NCI-H2107 treated with DMSO at 0.1 percent for 48 hours (cell line): ENCODE measurements around the gene FOXC1.

Experiments
- DNase-seq: peaks from one replicate; lab custom pipeline; 2025; ENCODE audit not compliant: unreplicated experiment; lab: John Stamatoyannopoulos, UW

FOXC1 gene

GRCh38 chr6:1609648-1610496 lies at the start of gene FOXC1:
FOXC1 (plus strand) TSS chr6:1609915; CDS start chr6:1610446, 531 bp downstream.
- no peak for DNase-seq

GRCh38 chr6:1560281-1561058 lies 49.2 kb upstream of the FOXC1 start:
- DNase-seq = no peak

GRCh38 chr6:1561355-1561754 lies 48.4 kb upstream of the FOXC1 start:
- no peak for DNase-seq

- no peak for DNase-seq
Observed at GRCh38 chr6:1562171-1562955, 47.4 kb upstream of the FOXC1 start.

GRCh38 chr6:1569377-1569776 lies 40.3 kb upstream of the FOXC1 start:
- DNase-seq = no peak

GRCh38 chr6:1570848-1571247 lies 38.9 kb upstream of the FOXC1 start:
- no peak for DNase-seq

GRCh38 chr6:1572892-1573291 lies 36.8 kb upstream of the FOXC1 start:
- DNase-seq = no peak

GRCh38 chr6:1574083-1574761 lies 35.5 kb upstream of the FOXC1 start:
- no peak for DNase-seq

GRCh38 chr6:1574890-1575209 lies 34.9 kb upstream of the FOXC1 start:
- no peak for DNase-seq

GRCh38 chr6:1575210-1576041 lies 34.3 kb upstream of the FOXC1 start:
- peak; percentile 10 for DNase-seq

GRCh38 chr6:1576166-1576565 lies 33.5 kb upstream of the FOXC1 start:
- no peak for DNase-seq

GRCh38 chr6:1576711-1577110 lies 33.0 kb upstream of the FOXC1 start:
- no peak for DNase-seq

GRCh38 chr6:1577146-1577680 lies 32.5 kb upstream of the FOXC1 start:
- no peak for DNase-seq

GRCh38 chr6:1577896-1578745 lies 31.6 kb upstream of the FOXC1 start:
- DNase-seq = no peak

GRCh38 chr6:1579096-1579495 lies 30.6 kb upstream of the FOXC1 start:
- no peak for DNase-seq

GRCh38 chr6:1580109-1580508 lies 29.6 kb upstream of the FOXC1 start:
- no peak for DNase-seq

- no peak for DNase-seq
Observed at GRCh38 chr6:1580585-1580984, 29.1 kb upstream of the FOXC1 start.

GRCh38 chr6:1581120-1581991 lies 28.4 kb upstream of the FOXC1 start:
- DNase-seq = no peak
